Measurements from ENCODE around the gene ZNF470. TPM values are rescaled to one million over a fixed set of nuclear protein-coding genes. Genes with fewer than 3 reads are reported as not detected.

ZNF470 gene
- total RNA-seq, 1 donor from 2014 or later: 2.6 TPM

GRCh38 chr19:56597696-56598095 is 30.4 kb downstream of the ZNF470 start:
- intact Hi-C loops (cut with DNase I): no loop called here
- no peak for DNase-seq
- no peak for ATAC-seq (ENCODE audit: poor library complexity)

GRCh38 chr19:56601375-56601774 is 34.1 kb downstream of the ZNF470 start:
- ATAC-seq (ENCODE audit: poor library complexity) (no peak), DNase-seq (no peak)
- intact Hi-C loops (cut with DNase I): no loop called here

GRCh38 chr19:56603829-56604228 is 36.6 kb downstream of the ZNF470 start:
- ATAC-seq (ENCODE audit: poor library complexity) (peak; percentile 57), DNase-seq (no peak)
- intact Hi-C loops (cut with DNase I): no loop called here

- intact Hi-C loops (cut with DNase I): no loop called here
- ATAC-seq (ENCODE audit: poor library complexity) (no peak), DNase-seq (no peak)
These were observed 41.2 kb downstream of the ZNF470 start for GRCh38 chr19:56608274-56608964.

GRCh38 chr19:56611288-56611687 is 44.0 kb downstream of the ZNF470 start:
- ATAC-seq (ENCODE audit: poor library complexity) (no peak), DNase-seq (no peak)
- intact Hi-C loops (cut with DNase I): no loop called here

- ATAC-seq (ENCODE audit: poor library complexity) (no peak), DNase-seq (no peak)
- intact Hi-C loops (cut with DNase I): no loop called here
These were observed 45.5 kb downstream of the ZNF470 start for GRCh38 chr19:56612737-56613136.

GRCh38 chr19:56613639-56614038 is 46.4 kb downstream of the ZNF470 start:
- intact Hi-C loops (cut with DNase I): no loop called here
- no peak for DNase-seq
- no peak for ATAC-seq (ENCODE audit: poor library complexity)

- ATAC-seq (ENCODE audit: poor library complexity) (no peak), DNase-seq (no peak)
- intact Hi-C loops (cut with DNase I): no loop called here
These were observed 50.3 kb downstream of the ZNF470 start for GRCh38 chr19:56617531-56617930.

GRCh38 chr19:56619121-56619520 is 51.9 kb downstream of the ZNF470 start:
- intact Hi-C loops (cut with DNase I): no loop called here
- DNase-seq (no peak), ATAC-seq (ENCODE audit: poor library complexity) (no peak)

GRCh38 chr19:56622374-56622773 is 55.1 kb downstream of the ZNF470 start:
- DNase-seq (no peak), ATAC-seq (ENCODE audit: poor library complexity) (no peak)
- intact Hi-C loops (cut with DNase I): no loop called here

- DNase-seq: no peak
- intact Hi-C loops (cut with DNase I): no loop called here
- ATAC-seq (ENCODE audit: poor library complexity): no peak
These were observed 55.7 kb downstream of the ZNF470 start for GRCh38 chr19:56623006-56623405.

- DNase-seq: no peak
- intact Hi-C loops (cut with DNase I): no loop called here
- ATAC-seq (ENCODE audit: poor library complexity): no peak
These were observed 58.4 kb downstream of the ZNF470 start for GRCh38 chr19:56625708-56626107.

- intact Hi-C loops (cut with DNase I): no loop called here
- ATAC-seq (ENCODE audit: poor library complexity): no peak
- DNase-seq: no peak
These were observed 65.8 kb downstream of the ZNF470 start for GRCh38 chr19:56633021-56633420.

GRCh38 chr19:56637976-56638555 is 70.8 kb downstream of the ZNF470 start:
- DNase-seq (peak; percentile 79), ATAC-seq (ENCODE audit: poor library complexity) (peak; percentile 88)
- intact Hi-C loops (cut with DNase I): no loop called here

Other genes starting within 250 kb of the ZNF470 start
- 3.8 TPM for gene ZNF582, start 173.9 kb upstream of the ZNF470 start, total RNA-seq
- 6.1 TPM for gene ZNF583, start 163.1 kb upstream of the ZNF470 start, total RNA-seq
- 5.0 TPM for gene ZNF667, start 90.1 kb upstream of the ZNF470 start, total RNA-seq
- 6.2 TPM for gene ZNF471, start 59.6 kb upstream of the ZNF470 start, total RNA-seq
- 5.9 TPM for gene ZFP28, start 28.5 kb upstream of the ZNF470 start, total RNA-seq
- 6.6 TPM for gene ZNF71, start 27.8 kb downstream of the ZNF470 start, total RNA-seq
- not detected for gene SMIM17, start 75.7 kb downstream of the ZNF470 start, total RNA-seq
- 5.6 TPM for gene ZNF835, start 104.3 kb downstream of the ZNF470 start, total RNA-seq

Measured in Right ventricle myocardium superior (tissue), 1 donor.